HepG2 (cell line): ENCODE measurements around the gene COLEC12. TPM values are rescaled to one million over a fixed set of nuclear protein-coding genes. Genes with fewer than 3 reads are reported as not detected.

Source experiments
- BCL3 ChIP-seq: sonication (generic); formaldehyde crosslinking; IDR thresholded peaks from 2 replicates; pipeline ENCODE4 v1.5.1; 2020; ENCODE audit warnings: mild to moderate bottlenecking, missing genetic modification reagents, moderate library complexity
- CENPX ChIP-seq: sonication (generic); formaldehyde crosslinking; IDR thresholded peaks from 2 replicates; pipeline ENCODE4 v1.9.0; 2021; ENCODE audit warnings: mild to moderate bottlenecking, missing genetic modification reagents, moderate library complexity
- GABPA ChIP-seq, 2 experiments: IDR thresholded peaks; 2 replicates each; pipeline ENCODE4 v1.6.1; 2011 to 2016; ENCODE audit warnings: low read depth in 2 of 2, low read length in 1 of 2, missing biosample characterization in 1 of 2, missing genetic modification characterization in 1 of 2
- NFAT5 ChIP-seq: sonication (generic); formaldehyde crosslinking; IDR thresholded peaks from 2 replicates; pipeline ENCODE4 v1.4.0; 2020; ENCODE audit warnings: missing genetic modification reagents
- RARG ChIP-seq: sonication (generic); formaldehyde crosslinking; IDR thresholded peaks from 2 replicates; pipeline ENCODE4 v1.4.0; 2020; ENCODE audit warnings: low read depth, mild to moderate bottlenecking, missing genetic modification reagents
- SMAD3 ChIP-seq: sonication (generic); formaldehyde crosslinking; IDR thresholded peaks from 2 replicates; pipeline ENCODE4 v1.4.0; 2020; ENCODE audit warnings: missing genetic modification reagents
- TGIF2 ChIP-seq: IDR thresholded peaks from 2 replicates; pipeline ENCODE4 v1.6.1; 2016; ENCODE audit warnings: control low read depth, missing compliant biosample characterization
- ZBTB39 ChIP-seq: sonication (generic); formaldehyde crosslinking; IDR thresholded peaks from 2 replicates; pipeline ENCODE4 v1.5.0; 2020; ENCODE audit warnings: missing genetic modification reagents
- ZNF18 ChIP-seq: sonication (generic); formaldehyde crosslinking; IDR thresholded peaks from 2 replicates; pipeline ENCODE4 v1.8.0; 2022; ENCODE audit warnings: mild to moderate bottlenecking, missing genetic modification reagents; ENCODE audit not compliant: insufficient replicate concordance
- ZNF280D ChIP-seq: sonication (generic); formaldehyde crosslinking; IDR thresholded peaks from 2 replicates; pipeline ENCODE4 v1.5.1; 2020; ENCODE audit warnings: mild to moderate bottlenecking, missing genetic modification reagents
- ZNF350 ChIP-seq: sonication (generic); formaldehyde crosslinking; IDR thresholded peaks from 2 replicates; pipeline ENCODE4 v1.4.0; 2020; ENCODE audit warnings: mild to moderate bottlenecking, low read depth, missing genetic modification reagents, borderline replicate concordance
- ZSCAN30 ChIP-seq: sonication (generic); formaldehyde crosslinking; IDR thresholded peaks from 2 replicates; pipeline ENCODE4 v1.5.0; 2020; ENCODE audit warnings: mild to moderate bottlenecking, missing genetic modification reagents
- polyA plus RNA-seq, 8 experiments: library from polyadenylated mRNA; depleted of rRNA in 3 of 8; stranded (reverse) in 7 of 8; unstranded in 1 of 8; fragments of >200 nt; fragmentation: Illumina TruSeq in 4 of 8; extraction: Trizol in 4 of 8; gene quantifications; 2 replicates each; pipeline versions ENCODE4 v1.2.1 to v1.2.3, GENCODE V29; 2011 to 2016; ENCODE audit warnings: low read depth in 4 of 8, missing spikeins in 1 of 8, mixed read lengths in 1 of 8; ENCODE audit not compliant: insufficient read depth in 1 of 8
- total RNA-seq, 5 experiments: library from RNA; depleted of rRNA; stranded (reverse); fragments of >200 nt; fragmentation: Illumina TruSeq; extraction: Trizol; gene quantifications; 2 replicates each; pipeline ENCODE4 v1.2.3, GENCODE V29; 2016; ENCODE audit warnings: low read depth in 1 of 5

COLEC12 gene
- total and polyA plus RNA-seq, 2 of the 13 experiments (the other 11 are each of a cell fraction or from before 2014, with no cell fraction given), result 0.02 to 0.11 TPM

GRCh38 chr18:267688-268552 is 232.6 kb downstream of the COLEC12 start, which contains the start of gene THOC1 (continued):
- TF ChIP-seq ZNF18, result no peak
- TF ChIP-seq BCL3 (CRISPR knock-in tag), result peak; percentile 79; the same call in 1 of the 2 replicates
- TF ChIP-seq ZSCAN30, result peak; percentile 87; the same call in 1 of the 2 replicates
- TF ChIP-seq NFAT5 (CRISPR knock-in tag), result peak; percentile 56
- peak; percentile 97 for TF ChIP-seq ZNF350
- 0 out of 2 replicates have a peak, but pooled peaks have one; percentile 19 for TF ChIP-seq ZBTB39
- TF ChIP-seq CENPX, result no peak
- TF ChIP-seq RARG, result no peak
- TF ChIP-seq TGIF2 (CRISPR knock-in tag), result peak; percentile 82
- peak; percentile 94 for TF ChIP-seq ZNF280D
- TF ChIP-seq GABPA (IDR thresholded peaks at IDR 0.05; ENCODE audit: low read depth, low read length), result no peak
- peak; percentile 72 for TF ChIP-seq GABPA (CRISPR knock-in tag; IDR thresholded peaks at IDR 0.05; ENCODE audit: low read depth)
- peak; percentile 80; the same call in 1 of the 2 replicates for TF ChIP-seq SMAD3 (CRISPR knock-in tag)
